ENCODE results near the gene ARHGAP32.
"Not testable (repeated sequence)": the region's sequence is repeated elsewhere in the genome, so short reads cannot be mapped to it uniquely, and the experiment has no call there.

Gene ARHGAP32

GRCh38 chr11:129048911-129049310 is 143.2 kb downstream of the ARHGAP32 start:
- H3K9me3 Mint-ChIP-seq: no peaks in the 10 kb centered on the region
- H3K4me3 Mint-ChIP-seq: no peak overlapping the region
- H3K4me1 Mint-ChIP-seq (ENCODE audit: low read depth): no peaks in the 10 kb centered on the region
- H3K27ac Mint-ChIP-seq: no peak overlapping the region
- H3K36me3 Mint-ChIP-seq (ENCODE audit: low read depth): no peaks in the 10 kb centered on the region
- H3K27me3 Mint-ChIP-seq (ENCODE audit: low read depth): peaks cover 4% of the 10 kb centered on the region

- Mint-ChIP-seq H3K27ac (no peak overlapping the region), H3K4me3 (no peak overlapping the region), H3K36me3 (ENCODE audit: low read depth) (no peaks in the 10 kb centered on the region), H3K4me1 (ENCODE audit: low read depth) (no peaks in the 10 kb centered on the region), H3K9me3 (no peaks in the 10 kb centered on the region), H3K27me3 (ENCODE audit: low read depth) (peaks cover 4% of the 10 kb centered on the region)
These were observed 147.0 kb downstream of the ARHGAP32 start for GRCh38 chr11:129045150-129045549.

- no peaks in the 10 kb centered on the region for H3K9me3 Mint-ChIP-seq
- H3K36me3 Mint-ChIP-seq (ENCODE audit: low read depth): no peaks in the 10 kb centered on the region
- no peak overlapping the region for H3K27ac Mint-ChIP-seq
- no peaks in the 10 kb centered on the region for H3K27me3 Mint-ChIP-seq (ENCODE audit: low read depth)
- H3K4me1 Mint-ChIP-seq (ENCODE audit: low read depth): no peaks in the 10 kb centered on the region
- no peak overlapping the region for H3K4me3 Mint-ChIP-seq
These were observed 149.6 kb downstream of the ARHGAP32 start for GRCh38 chr11:129042503-129042902.

GRCh38 chr11:129041611-129042018 is 150.5 kb downstream of the ARHGAP32 start:
- Mint-ChIP-seq H3K27me3 (ENCODE audit: low read depth) (no peaks in the 10 kb centered on the region), H3K4me1 (ENCODE audit: low read depth) (no peaks in the 10 kb centered on the region), H3K36me3 (ENCODE audit: low read depth) (no peaks in the 10 kb centered on the region), H3K4me3 (no peak overlapping the region), H3K9me3 (no peaks in the 10 kb centered on the region), H3K27ac (no peak overlapping the region)

- H3K4me1 Mint-ChIP-seq (ENCODE audit: low read depth): no peaks in the 10 kb centered on the region
- H3K4me3 Mint-ChIP-seq: no peak overlapping the region
- no peaks in the 10 kb centered on the region for H3K27me3 Mint-ChIP-seq (ENCODE audit: low read depth)
- H3K9me3 Mint-ChIP-seq: no peaks in the 10 kb centered on the region
- H3K36me3 Mint-ChIP-seq (ENCODE audit: low read depth): no peaks in the 10 kb centered on the region
- H3K27ac Mint-ChIP-seq: no peak overlapping the region
These were observed 151.2 kb downstream of the ARHGAP32 start for GRCh38 chr11:129040934-129041333.

- Mint-ChIP-seq H3K27ac (no peak overlapping the region), H3K4me1 (ENCODE audit: low read depth) (no peaks in the 10 kb centered on the region), H3K4me3 (no peak overlapping the region), H3K9me3 (no peaks in the 10 kb centered on the region), H3K27me3 (ENCODE audit: low read depth) (no peaks in the 10 kb centered on the region), H3K36me3 (ENCODE audit: low read depth) (no peaks in the 10 kb centered on the region)
These were observed 156.9 kb downstream of the ARHGAP32 start for GRCh38 chr11:129035244-129035643.

GRCh38 chr11:129034001-129034400 is 158.1 kb downstream of the ARHGAP32 start:
- no peak overlapping the region for H3K4me3 Mint-ChIP-seq

GRCh38 chr11:129023968-129024676 is 168.0 kb downstream of the ARHGAP32 start:
- no peak overlapping the region for H3K4me3 Mint-ChIP-seq
- no peak overlapping the region for H3K27ac Mint-ChIP-seq
- H3K27me3 Mint-ChIP-seq (ENCODE audit: low read depth): peaks cover 5% of the 10 kb centered on the region
- no peaks in the 10 kb centered on the region for H3K36me3 Mint-ChIP-seq (ENCODE audit: low read depth)
- H3K9me3 Mint-ChIP-seq: no peaks in the 10 kb centered on the region
- peaks cover 14% of the 10 kb centered on the region for H3K4me1 Mint-ChIP-seq (ENCODE audit: low read depth)

More at GRCh38 chr11:129034001-129034400, 158.1 kb downstream of the ARHGAP32 start:
- no peaks in the 10 kb centered on the region for H3K36me3 Mint-ChIP-seq (ENCODE audit: low read depth)
- H3K27me3 Mint-ChIP-seq (ENCODE audit: low read depth): no peaks in the 10 kb centered on the region
- H3K9me3 Mint-ChIP-seq: no peaks in the 10 kb centered on the region
- H3K27ac Mint-ChIP-seq: no peak overlapping the region
- no peaks in the 10 kb centered on the region for H3K4me1 Mint-ChIP-seq (ENCODE audit: low read depth)

GRCh38 chr11:129021295-129021694 is 170.8 kb downstream of the ARHGAP32 start:
- no peaks in the 10 kb centered on the region for H3K9me3 Mint-ChIP-seq
- H3K36me3 Mint-ChIP-seq (ENCODE audit: low read depth): no peaks in the 10 kb centered on the region
- H3K27me3 Mint-ChIP-seq (ENCODE audit: low read depth): peaks cover 15% of the 10 kb centered on the region
- H3K4me1 Mint-ChIP-seq (ENCODE audit: low read depth): peaks cover 14% of the 10 kb centered on the region
- H3K4me3 Mint-ChIP-seq: no peak overlapping the region
- no peak overlapping the region for H3K27ac Mint-ChIP-seq

- Mint-ChIP-seq H3K27ac (no peak overlapping the region), H3K4me1 (ENCODE audit: low read depth) (peaks cover 10% of the 10 kb centered on the region), H3K9me3 (no peaks in the 10 kb centered on the region), H3K27me3 (ENCODE audit: low read depth) (peaks cover 26% of the 10 kb centered on the region), H3K4me3 (no peak overlapping the region), H3K36me3 (ENCODE audit: low read depth) (no peaks in the 10 kb centered on the region)
These were observed 173.1 kb downstream of the ARHGAP32 start for GRCh38 chr11:129018991-129019390.

GRCh38 chr11:129018126-129018525 is 174.0 kb downstream of the ARHGAP32 start:
- no peak overlapping the region for H3K4me3 Mint-ChIP-seq
- H3K36me3 Mint-ChIP-seq (ENCODE audit: low read depth): no peaks in the 10 kb centered on the region
- H3K27ac Mint-ChIP-seq: no peak overlapping the region
- H3K9me3 Mint-ChIP-seq: no peaks in the 10 kb centered on the region
- peaks cover 26% of the 10 kb centered on the region for H3K27me3 Mint-ChIP-seq (ENCODE audit: low read depth)
- H3K4me1 Mint-ChIP-seq (ENCODE audit: low read depth): peaks cover 7% of the 10 kb centered on the region

- H3K4me1 Mint-ChIP-seq (ENCODE audit: low read depth): no peaks in the 10 kb centered on the region
- H3K4me3 Mint-ChIP-seq: no peak overlapping the region
- H3K36me3 Mint-ChIP-seq (ENCODE audit: low read depth): peaks cover 3% of the 10 kb centered on the region
- H3K27ac Mint-ChIP-seq: no peak overlapping the region
- no peaks in the 10 kb centered on the region for H3K9me3 Mint-ChIP-seq
- peaks cover 22% of the 10 kb centered on the region for H3K27me3 Mint-ChIP-seq (ENCODE audit: low read depth)
These were observed 178.2 kb downstream of the ARHGAP32 start for GRCh38 chr11:129013737-129014475.

- Mint-ChIP-seq H3K27ac (no peak overlapping the region), H3K36me3 (ENCODE audit: low read depth) (peaks cover 3% of the 10 kb centered on the region), H3K4me3 (no peak overlapping the region), H3K9me3 (no peaks in the 10 kb centered on the region), H3K27me3 (ENCODE audit: low read depth) (peaks cover 18% of the 10 kb centered on the region), H3K4me1 (ENCODE audit: low read depth) (no peaks in the 10 kb centered on the region)
These were observed 179.2 kb downstream of the ARHGAP32 start for GRCh38 chr11:129012880-129013279.

GRCh38 chr11:129006161-129006560 is 186.0 kb downstream of the ARHGAP32 start:
- Mint-ChIP-seq H3K27ac (no peak overlapping the region), H3K4me1 (ENCODE audit: low read depth) (peaks cover 2% of the 10 kb centered on the region), H3K9me3 (peaks cover 23% of the 10 kb centered on the region), H3K36me3 (ENCODE audit: low read depth) (peaks cover 3% of the 10 kb centered on the region), H3K4me3 (no peak overlapping the region), H3K27me3 (ENCODE audit: low read depth) (peaks cover 17% of the 10 kb centered on the region)

GRCh38 chr11:128999165-128999564 is 193.0 kb downstream of the ARHGAP32 start:
- not testable (repeated sequence) for H3K4me3 Mint-ChIP-seq; H3K27ac Mint-ChIP-seq; H3K36me3 Mint-ChIP-seq (ENCODE audit: low read depth); H3K4me1 Mint-ChIP-seq (ENCODE audit: low read depth); H3K27me3 Mint-ChIP-seq (ENCODE audit: low read depth)
- H3K9me3 Mint-ChIP-seq: peaks cover 43% of the 10 kb centered on the region
